ENCODE data around the gene AFAP1.

GRCh38 chr4:7757501-7758471 is 181.9 kb downstream of the AFAP1 start:
- TF ChIP-seq CTCF (IDR thresholded peaks at IDR 0.05): no peak
- no peak for TF ChIP-seq EZH2 (IDR thresholded peaks at IDR 0.05)

Measured in neural progenitor cell (in vitro differentiated cells).